ENCODE measurements around the gene REG4. TPM values are rescaled to one million over a fixed set of nuclear protein-coding genes. Genes with fewer than 3 reads are reported as not detected.
"Not testable (repeated sequence)": the region's sequence is repeated elsewhere in the genome, so short reads cannot be mapped to it uniquely, and the experiment has no call there.

REG4 gene
- total RNA-seq, 1 experiment from 2014 or later, result not detected

GRCh38 chr1:119858556-119859214 is 47.4 kb upstream of the REG4 start:
- peaks cover 8 to 16% of the 10 kb centered on the region in 2 experiments; a peak in 3 of 4 replicates for H3K4me1 ChIP-seq (ENCODE audit: control insufficient read depth in 1 of 2, insufficient read depth in 2 of 2, low read length in 2 of 2)
- H4K20me1 ChIP-seq (ENCODE audit: insufficient read depth); H3K27me3 ChIP-seq (ENCODE audit: insufficient read depth, low read length); ATAC-seq; H3K27ac ChIP-seq (ENCODE audit: low read depth, low read length); H3K9me2 ChIP-seq (ENCODE audit: insufficient read depth); H3K4me3 ChIP-seq (replicated peaks in 1 of 2; ENCODE audit: low read depth in 1 of 2, low read length in 2 of 2); H3K4me2 ChIP-seq (ENCODE audit: low read length); H3K79me2 ChIP-seq (ENCODE audit: insufficient read depth, low read length); intact Hi-C loops (cut with micrococcal nuclease); DNase-seq (ENCODE audit: low read depth, low spot score); H2AFZ ChIP-seq (ENCODE audit: low read depth, low read length, poor library complexity, severe bottlenecking); RAD21 ChIA-PET (ENCODE audit: low non-redundant PET in 1 of 2, low total read pairs in 2 of 2, uncharacterized antibody in 2 of 2, unreplicated experiment in 2 of 2); H3K9me3 ChIP-seq (ENCODE audit: control insufficient read depth in 1 of 2, insufficient read depth in 1 of 2, low read depth in 1 of 2, low read length in 2 of 2); BruUV-seq (replicated peaks); H3K9ac ChIP-seq (ENCODE audit: low read length); H3K36me3 ChIP-seq (ENCODE audit: control insufficient read depth in 1 of 2, insufficient read depth in 2 of 2, low read length in 2 of 2): not testable (repeated sequence)
- POLR2A ChIA-PET, result interaction anchor here (1.3 kb wide), 1 partner anchor 66 kb away, joined by 3 read pairs; no protein-coding TSS in a partner anchor
- CTCF ChIA-PET, result interaction anchor here (0.8 to 1.9 kb wide), 3 partner anchors 11 to 49 kb away, joined by 3 to 7 read pairs (median 4); no protein-coding TSS in a partner anchor

DNA sequence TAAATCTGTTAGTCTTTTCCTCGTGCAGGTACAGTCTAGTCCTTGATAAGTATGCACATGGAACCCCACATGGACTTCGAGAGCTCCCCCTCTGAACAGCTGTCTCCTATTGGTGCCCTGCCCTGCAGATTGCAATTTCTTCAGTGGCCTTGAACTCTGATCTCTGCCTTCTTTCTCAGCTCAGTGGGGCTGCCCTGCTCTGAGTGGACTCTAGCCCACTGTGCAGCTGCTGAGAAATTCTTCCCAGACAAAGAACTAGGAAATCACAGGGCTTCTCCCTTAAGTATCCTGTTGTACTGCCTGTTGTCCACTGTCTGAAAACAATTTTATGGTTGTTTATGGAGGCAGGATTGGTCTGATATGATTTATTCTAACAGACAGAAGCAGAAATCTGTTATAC is 46.9 kb upstream of the REG4 start:
- ChIA-PET RAD21 (ENCODE audit: low non-redundant PET in 1 of 2, low total read pairs in 2 of 2, uncharacterized antibody in 2 of 2, unreplicated experiment in 2 of 2) (no interaction called here), POLR2A (no interaction called here), CTCF (interaction anchor here (1.3 to 1.9 kb wide), 2 partner anchors 28 to 49 kb away, joined by 4 to 7 read pairs; no protein-coding TSS in a partner anchor)
- H3K9ac ChIP-seq (ENCODE audit: low read length), result no peak overlapping the region
- no peaks in the 10 kb centered on the region for H3K36me3 ChIP-seq (ENCODE audit: control insufficient read depth in 1 of 2, insufficient read depth in 2 of 2, low read length in 2 of 2)
- H4K20me1 ChIP-seq (ENCODE audit: insufficient read depth), result no peaks in the 10 kb centered on the region
- no peaks in the 10 kb centered on the region for H3K9me2 ChIP-seq (ENCODE audit: insufficient read depth)
- H2AFZ ChIP-seq (ENCODE audit: low read depth, low read length, poor library complexity, severe bottlenecking), result no peak overlapping the region
- ATAC-seq (no peak), DNase-seq (ENCODE audit: low read depth, low spot score) (no peak)
- H3K79me2 ChIP-seq (ENCODE audit: insufficient read depth, low read length), result no peaks in the 10 kb centered on the region
- no peaks in the 10 kb centered on the region for H3K9me3 ChIP-seq (ENCODE audit: control insufficient read depth in 1 of 2, insufficient read depth in 1 of 2, low read depth in 1 of 2, low read length in 2 of 2)
- H3K4me3 ChIP-seq (replicated peaks in 1 of 2; ENCODE audit: low read depth in 1 of 2, low read length in 2 of 2), result no peak overlapping the region
- H3K4me1 ChIP-seq (ENCODE audit: control insufficient read depth in 1 of 2, insufficient read depth in 2 of 2, low read length in 2 of 2), result peaks cover 8 to 16% of the 10 kb centered on the region in 2 experiments; a peak in 3 of 4 replicates
- TF ChIP-seq SRF (IDR thresholded peaks at IDR 0.05; ENCODE audit: low read depth) (no peak), POLR2AphosphoS5 (IDR thresholded peaks at IDR 0.05; ENCODE audit: low read depth, low read length) (no peak), ELF1 (IDR thresholded peaks at IDR 0.05; ENCODE audit: borderline replicate concordance, low read depth) (no peak), TCF7L2 (IDR thresholded peaks at IDR 0.05; ENCODE audit: borderline replicate concordance, extremely low read depth, insufficient read depth, insufficient read length) (no peak), POLR2A (IDR thresholded peaks at IDR 0.05; ENCODE audit: borderline replicate concordance, extremely low read depth, insufficient read depth, insufficient read length) (no peak), MAX (IDR thresholded peaks at IDR 0.05) (no peak), YY1 (IDR thresholded peaks at IDR 0.05; ENCODE audit: extremely low read depth, insufficient replicate concordance, low read depth, low read length) (no peak)
- TF ChIP-seq, protein P1, sequence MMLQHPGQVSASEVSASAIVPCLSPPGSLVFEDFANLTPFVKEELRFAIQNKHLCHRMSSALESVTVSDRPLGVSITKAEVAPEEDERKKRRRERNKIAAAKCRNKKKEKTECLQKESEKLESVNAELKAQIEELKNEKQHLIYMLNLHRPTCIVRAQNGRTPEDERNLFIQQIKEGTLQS (IDR thresholded peaks at IDR 0.05), result no peak
- intact Hi-C loops (cut with micrococcal nuclease), result no loop called here
- no peak overlapping the region for H3K27ac ChIP-seq (ENCODE audit: low read depth, low read length)
- H3K27me3 ChIP-seq (ENCODE audit: insufficient read depth, low read length), result no peaks in the 10 kb centered on the region
- H3K4me2 ChIP-seq (ENCODE audit: low read length), result no peak overlapping the region
- BruUV-seq (replicated peaks), result no TSS peak

Data from HCT116 (cell line).